ENCODE measurements around the gene ANXA3.

- TF ChIP-seq EZH2phosphoT487 (IDR thresholded peaks at IDR 0.05; ENCODE audit: low read length) = no peak
- TF ChIP-seq CTCF (IDR thresholded peaks at IDR 0.05; ENCODE audit: low read length) = no peak
- TF ChIP-seq EZH2 (optimal IDR thresholded peaks at IDR 0.05; ENCODE audit: low read depth, low read length) = no peak
Measured at GRCh38 chr4:78562687-78563086, 11.1 kb downstream of the ANXA3 start.
